ENCODE measurements around the gene ADAMTS13.

The ADAMTS13 gene

DNA sequence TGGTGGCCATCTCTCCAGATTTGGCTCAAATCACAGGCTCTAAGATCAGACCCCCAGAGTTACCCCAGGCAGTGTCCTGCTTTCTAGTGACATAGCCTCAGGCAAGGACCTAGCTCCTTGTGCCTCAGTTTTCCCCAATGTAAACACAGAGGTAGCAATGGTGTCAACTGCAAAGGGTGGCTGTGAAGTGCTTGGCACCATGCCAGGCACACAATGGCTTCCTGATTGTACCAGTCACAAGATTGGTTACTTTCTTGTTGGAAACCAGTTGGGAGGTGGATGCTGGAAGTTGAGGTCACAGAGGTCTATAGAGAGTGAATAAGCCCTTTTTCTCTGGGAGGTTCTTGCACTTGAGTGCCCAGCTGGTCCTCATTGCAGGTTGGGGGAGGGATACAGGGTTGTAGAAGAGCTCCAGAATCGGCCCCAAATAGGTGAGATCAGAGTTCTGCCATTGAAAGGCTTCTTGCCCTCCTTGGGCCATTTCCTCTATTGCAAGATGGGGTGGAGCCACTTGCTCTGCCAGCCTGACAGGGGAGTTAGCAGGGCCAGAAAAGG, 43.7 kb upstream of the ADAMTS13 start:
- no peak overlapping the region for H3K4me3 ChIP-seq (ENCODE audit: low read depth, low read length)
- no peak for DNase-seq (ENCODE audit: low read depth)
- TF ChIP-seq, protein P1, sequence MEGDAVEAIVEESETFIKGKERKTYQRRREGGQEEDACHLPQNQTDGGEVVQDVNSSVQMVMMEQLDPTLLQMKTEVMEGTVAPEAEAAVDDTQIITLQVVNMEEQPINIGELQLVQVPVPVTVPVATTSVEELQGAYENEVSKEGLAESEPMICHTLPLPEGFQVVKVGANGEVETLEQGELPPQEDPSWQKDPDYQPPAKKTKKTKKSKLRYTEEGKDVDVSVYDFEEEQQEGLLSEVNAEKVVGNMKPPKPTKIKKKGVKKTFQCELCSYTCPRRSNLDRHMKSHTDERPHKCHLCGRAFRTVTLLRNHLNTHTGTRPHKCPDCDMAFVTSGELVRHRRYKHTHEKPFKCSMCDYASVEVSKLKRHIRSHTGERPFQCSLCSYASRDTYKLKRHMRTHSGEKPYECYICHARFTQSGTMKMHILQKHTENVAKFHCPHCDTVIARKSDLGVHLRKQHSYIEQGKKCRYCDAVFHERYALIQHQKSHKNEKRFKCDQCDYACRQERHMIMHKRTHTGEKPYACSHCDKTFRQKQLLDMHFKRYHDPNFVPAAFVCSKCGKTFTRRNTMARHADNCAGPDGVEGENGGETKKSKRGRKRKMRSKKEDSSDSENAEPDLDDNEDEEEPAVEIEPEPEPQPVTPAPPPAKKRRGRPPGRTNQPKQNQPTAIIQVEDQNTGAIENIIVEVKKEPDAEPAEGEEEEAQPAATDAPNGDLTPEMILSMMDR (IDR thresholded peaks at IDR 0.05; ENCODE audit: insufficient read depth, low read depth, low read length, missing control alignments) = no peak

DNA sequence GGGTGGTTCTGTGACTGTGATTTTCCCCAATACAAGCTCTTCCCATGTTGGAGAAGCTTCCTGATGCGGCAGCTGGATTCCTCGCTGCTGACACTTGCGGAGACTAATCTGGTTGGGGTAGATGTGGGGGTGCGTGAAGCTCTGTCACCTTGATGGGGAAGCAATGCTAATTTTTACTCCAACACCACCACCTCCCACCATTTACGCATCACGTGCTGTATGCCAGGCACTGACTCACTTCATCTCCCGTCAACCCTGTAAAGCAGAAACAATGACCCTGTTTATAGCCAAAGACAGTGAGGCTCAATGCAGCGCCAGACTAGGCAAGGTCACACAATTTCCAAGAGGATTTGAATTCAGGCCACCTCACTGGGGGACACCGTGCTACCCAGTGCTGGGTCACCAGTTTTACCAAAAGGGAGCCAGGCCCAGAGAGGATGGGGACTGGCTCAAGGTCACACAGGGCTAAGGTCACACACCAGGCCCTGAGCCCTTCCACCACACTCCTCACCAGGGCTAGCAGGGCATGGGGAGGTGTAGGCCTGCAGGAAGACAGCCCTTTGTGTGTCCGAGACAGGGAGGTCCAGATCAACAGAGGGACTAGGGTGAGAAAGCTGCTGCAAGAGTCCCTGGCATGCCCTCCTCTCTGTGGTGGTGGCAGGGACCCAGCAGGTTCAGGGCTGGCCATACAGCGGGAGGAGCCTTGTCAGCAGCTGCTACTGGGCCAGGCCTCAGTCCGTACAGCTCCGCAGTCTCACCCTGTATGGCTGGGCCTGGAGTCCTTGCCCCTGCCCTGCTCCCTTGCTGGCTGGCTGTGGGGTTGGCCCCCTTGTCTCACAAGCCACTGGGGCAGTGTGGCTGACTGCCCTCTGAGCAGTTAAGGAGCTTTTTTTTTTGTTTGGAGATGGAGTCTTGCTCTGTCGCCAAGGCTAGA, 42.7 kb upstream of the ADAMTS13 start:
- no peak for DNase-seq (ENCODE audit: low read depth)
- TF ChIP-seq, protein P1 (IDR thresholded peaks at IDR 0.05; ENCODE audit: insufficient read depth, low read depth, low read length, missing control alignments) = no peak
- no peak overlapping the region for H3K4me3 ChIP-seq (ENCODE audit: low read depth, low read length)

DNA sequence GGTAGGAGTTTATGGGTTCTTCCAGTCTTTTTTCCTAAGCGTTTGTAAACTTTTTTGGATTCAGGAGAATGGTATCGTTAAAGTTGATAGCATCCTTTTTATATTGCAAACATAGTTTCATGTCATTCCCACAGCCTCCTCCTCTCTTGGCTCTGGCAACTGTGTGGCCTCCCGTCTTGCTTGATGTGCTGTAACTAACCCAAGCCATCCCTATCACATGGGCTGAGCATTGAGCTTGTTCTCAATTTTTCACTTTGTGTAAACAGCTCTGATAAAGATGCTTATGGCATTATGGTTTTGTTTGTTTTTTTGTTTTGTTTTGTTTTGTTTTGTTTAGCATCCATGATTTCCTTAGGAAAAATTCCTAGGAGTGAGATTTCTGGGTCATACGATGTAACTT, 41.4 kb upstream of the ADAMTS13 start:
- H3K4me3 ChIP-seq (ENCODE audit: low read depth, low read length) = no peak overlapping the region
- TF ChIP-seq, protein P1 (IDR thresholded peaks at IDR 0.05; ENCODE audit: insufficient read depth, low read depth, low read length, missing control alignments) = no peak
- no peak for DNase-seq (ENCODE audit: low read depth)

DNA sequence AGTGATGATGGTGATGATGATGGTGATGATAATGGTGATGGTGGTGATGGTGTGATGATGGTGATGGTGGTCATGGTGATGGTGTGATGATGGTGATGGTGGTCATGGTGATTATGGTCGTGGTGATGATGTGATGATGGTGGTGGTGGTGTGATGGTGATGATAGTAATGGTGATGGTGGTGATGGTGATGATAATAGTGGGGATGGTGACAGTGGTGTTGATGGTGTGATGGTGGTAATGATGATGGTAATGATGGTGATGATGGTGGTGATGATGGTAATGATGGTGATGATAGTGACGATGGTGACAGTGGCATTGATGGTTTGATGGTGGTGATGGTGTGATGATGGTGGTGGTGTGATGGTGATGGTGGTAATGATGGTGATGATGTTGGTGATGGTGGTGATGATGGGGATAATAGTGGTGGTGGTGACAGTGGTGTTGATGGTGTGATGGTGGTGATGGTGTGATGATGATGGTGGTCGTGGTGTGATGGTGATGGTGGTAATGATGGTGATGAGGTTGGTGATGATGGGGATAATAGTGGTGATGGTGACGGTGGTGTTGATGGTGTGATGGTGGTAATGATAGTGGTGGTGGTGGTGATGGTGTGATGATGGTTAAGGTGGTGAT, 39.5 kb upstream of the ADAMTS13 start:
- DNase-seq (ENCODE audit: low read depth) = no peak
- TF ChIP-seq, protein P1 (IDR thresholded peaks at IDR 0.05; ENCODE audit: insufficient read depth, low read depth, low read length, missing control alignments) = no peak
- H3K4me3 ChIP-seq (ENCODE audit: low read depth, low read length) = no peak overlapping the region

DNA sequence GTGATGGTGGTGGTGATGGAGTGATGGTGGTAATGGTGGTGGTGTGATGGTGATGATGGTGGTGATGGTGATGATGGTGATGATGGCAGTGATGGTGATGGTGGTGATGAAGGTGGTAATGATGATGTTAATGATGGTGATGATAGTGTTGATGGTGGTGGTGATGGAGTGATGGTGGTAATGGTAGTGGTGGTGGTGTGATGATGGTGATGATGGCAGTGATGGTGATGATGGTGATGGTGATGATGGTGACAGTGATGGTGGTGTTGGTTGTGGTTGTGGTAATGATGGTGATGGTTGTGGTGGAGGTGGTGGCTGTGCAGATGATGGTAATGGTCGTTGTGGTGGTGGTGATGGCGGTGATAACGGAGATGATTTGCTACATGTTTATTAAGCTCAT, 38.7 kb upstream of the ADAMTS13 start:
- TF ChIP-seq, protein P1 (IDR thresholded peaks at IDR 0.05; ENCODE audit: insufficient read depth, low read depth, low read length, missing control alignments) = no peak
- no peak for DNase-seq (ENCODE audit: low read depth)
- no peak overlapping the region for H3K4me3 ChIP-seq (ENCODE audit: low read depth, low read length)

DNA sequence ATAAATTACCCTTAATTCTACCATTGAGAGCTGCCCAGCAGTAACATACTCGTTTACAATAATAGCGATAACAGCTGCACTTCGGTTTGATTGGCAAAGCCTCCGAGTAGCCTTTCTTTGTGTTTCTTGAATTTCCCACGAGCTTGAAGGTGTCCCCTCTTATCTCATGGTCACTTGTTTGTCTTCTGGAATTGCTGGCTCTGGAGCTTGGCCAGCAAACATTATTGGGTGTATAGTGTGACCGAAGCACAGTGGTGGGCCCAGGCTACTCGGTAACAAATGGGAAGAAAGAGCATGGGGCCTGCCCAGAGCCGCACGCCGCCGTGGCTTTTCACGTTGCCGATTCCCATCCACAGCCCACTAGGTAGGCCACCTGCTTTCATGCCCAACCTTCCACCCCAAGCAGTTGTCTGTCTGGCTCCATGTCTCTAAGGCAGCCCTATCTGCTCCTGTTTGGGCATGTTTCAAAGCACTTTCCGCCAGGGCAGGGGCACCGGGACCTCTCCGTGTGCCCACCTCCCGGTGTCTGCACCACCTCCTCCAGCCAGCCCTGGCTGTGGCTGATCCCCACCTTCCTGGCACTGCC, 37.3 kb upstream of the ADAMTS13 start:
- TF ChIP-seq, protein P1 (IDR thresholded peaks at IDR 0.05; ENCODE audit: insufficient read depth, low read depth, low read length, missing control alignments) = no peak

More for the DNA sequence above, 37.3 kb upstream of the ADAMTS13 start:
- H3K4me3 ChIP-seq (ENCODE audit: low read depth, low read length) = no peak overlapping the region
- DNase-seq (ENCODE audit: low read depth) = no peak

All from GM12865 (cell line).